Measurements from ENCODE around the gene ITGB7. TPM values are rescaled to one million over a fixed set of nuclear protein-coding genes. Genes with fewer than 3 reads are reported as not detected.

ITGB7 gene
- polyA plus RNA-seq, 1 donor (not counting 4 experiments of a cell fraction or from before 2014, with no cell fraction given) = 0.83 TPM

GRCh38 chr12:53217931-53218307 is 10.9 kb upstream of the ITGB7 start:
- H3K27me3 ChIP-seq (ENCODE audit: control insufficient read depth, extremely low read depth, insufficient read depth, low read length) = no peaks in the 10 kb centered on the region
- peak overlapping the region; percentile 23 for H3K27ac ChIP-seq (ENCODE audit: control insufficient read depth, insufficient read depth, low read length)
- peak overlapping the region; percentile 35 for H3K9ac ChIP-seq (ENCODE audit: control insufficient read depth, extremely low read depth, insufficient read depth, low read length)
- H2AFZ ChIP-seq (ENCODE audit: control insufficient read depth, low read length) = no peak overlapping the region
- H3K4me2 ChIP-seq (ENCODE audit: control insufficient read depth, extremely low read depth, insufficient read depth, low read depth, low read length) = peak overlapping the region; percentile 79
- H3K4me1 ChIP-seq (ENCODE audit: control insufficient read depth, extremely low read depth, insufficient read depth, low read length) = peaks cover 50% of the 10 kb centered on the region
- H4K20me1 ChIP-seq (ENCODE audit: control insufficient read depth, extremely low read depth, insufficient read depth, low read length) = peaks cover 4% of the 10 kb centered on the region
- dilution Hi-C loops (cut with MboI; ENCODE audit: extremely low pct_ligation_motif_present, low sequenced_read_pairs) = no loop called here
- H3K9me3 ChIP-seq (ENCODE audit: control insufficient read depth, low read depth, low read length) = no peaks in the 10 kb centered on the region
- DNase-seq (ENCODE audit: low read depth, low spot score) = no peak
- H3K9me1 ChIP-seq (ENCODE audit: control insufficient read depth, extremely low read depth, insufficient read depth, low read length) = no peaks in the 10 kb centered on the region
- H3K4me3 ChIP-seq (ENCODE audit: control insufficient read depth in 2 of 3, extremely low read depth in 1 of 3, insufficient read depth in 2 of 3, low read depth in 1 of 3, low read length in 3 of 3) = peak overlapping the region; percentile 56 to 99 (median 63)
- TF ChIP-seq EZH2 (IDR thresholded peaks at IDR 0.05; ENCODE audit: low read length) = no peak
- TF ChIP-seq, protein P1, sequence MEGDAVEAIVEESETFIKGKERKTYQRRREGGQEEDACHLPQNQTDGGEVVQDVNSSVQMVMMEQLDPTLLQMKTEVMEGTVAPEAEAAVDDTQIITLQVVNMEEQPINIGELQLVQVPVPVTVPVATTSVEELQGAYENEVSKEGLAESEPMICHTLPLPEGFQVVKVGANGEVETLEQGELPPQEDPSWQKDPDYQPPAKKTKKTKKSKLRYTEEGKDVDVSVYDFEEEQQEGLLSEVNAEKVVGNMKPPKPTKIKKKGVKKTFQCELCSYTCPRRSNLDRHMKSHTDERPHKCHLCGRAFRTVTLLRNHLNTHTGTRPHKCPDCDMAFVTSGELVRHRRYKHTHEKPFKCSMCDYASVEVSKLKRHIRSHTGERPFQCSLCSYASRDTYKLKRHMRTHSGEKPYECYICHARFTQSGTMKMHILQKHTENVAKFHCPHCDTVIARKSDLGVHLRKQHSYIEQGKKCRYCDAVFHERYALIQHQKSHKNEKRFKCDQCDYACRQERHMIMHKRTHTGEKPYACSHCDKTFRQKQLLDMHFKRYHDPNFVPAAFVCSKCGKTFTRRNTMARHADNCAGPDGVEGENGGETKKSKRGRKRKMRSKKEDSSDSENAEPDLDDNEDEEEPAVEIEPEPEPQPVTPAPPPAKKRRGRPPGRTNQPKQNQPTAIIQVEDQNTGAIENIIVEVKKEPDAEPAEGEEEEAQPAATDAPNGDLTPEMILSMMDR (optimal IDR thresholded peaks at IDR 0.05 in 1 of 3, IDR thresholded peaks at IDR 0.05 in 1 of 3, conservative IDR thresholded peaks at IDR 0.05 in 1 of 3; ENCODE audit: extremely low read depth in 1 of 3, insufficient read depth in 2 of 3, low read length in 3 of 3) = no peak
- no peak for FAIRE-seq
- peaks cover 26% of the 10 kb centered on the region for H3K79me2 ChIP-seq (ENCODE audit: control insufficient read depth, insufficient read depth, low read length)
- peaks cover 15 to 28% of the 10 kb centered on the region in 2 experiments for H3K36me3 ChIP-seq (ENCODE audit: control insufficient read depth in 2 of 2, extremely low read depth in 1 of 2, insufficient read depth in 2 of 2, low read length in 2 of 2)

DNA sequence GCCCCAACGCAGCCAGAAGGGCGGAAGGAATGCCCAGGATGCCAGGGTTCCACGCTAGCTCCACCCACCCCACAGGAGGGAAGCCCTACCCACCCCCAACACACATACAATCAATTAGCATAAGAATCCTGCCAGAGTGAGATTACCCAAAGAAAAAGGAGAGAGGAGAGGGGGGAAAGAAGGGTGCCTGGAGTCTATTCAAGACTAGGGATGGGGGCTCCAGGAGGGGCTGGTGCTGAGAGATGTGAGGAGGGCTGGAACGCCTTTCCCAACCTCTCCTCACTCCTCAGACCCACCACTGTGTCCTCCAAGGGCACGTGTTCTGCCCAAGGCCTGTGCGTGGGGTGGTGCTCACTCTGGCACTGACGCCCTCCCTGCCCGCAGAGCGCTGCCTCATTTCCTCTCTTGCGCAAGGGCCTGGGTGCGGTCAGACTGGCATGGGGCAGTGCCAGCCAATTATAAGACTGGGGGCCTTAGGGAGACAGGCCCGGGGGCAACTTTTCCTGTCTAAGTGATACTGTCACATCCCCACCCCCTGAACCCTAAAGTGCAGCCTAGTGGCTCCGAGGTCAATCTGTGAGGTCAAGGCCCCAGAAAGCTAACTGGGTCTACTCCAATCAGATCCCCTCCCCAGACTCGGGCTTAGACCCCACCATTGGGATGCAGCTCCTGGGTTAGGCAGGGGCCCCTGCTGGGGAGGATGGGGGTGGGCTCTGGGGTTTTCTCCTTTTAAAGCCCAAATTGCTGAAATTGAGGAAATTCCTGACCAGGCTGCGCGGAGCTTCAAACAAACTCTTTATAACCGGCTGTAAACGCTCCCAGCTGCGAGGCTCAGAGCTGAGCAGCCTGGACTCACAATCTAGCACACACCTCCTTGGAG is 10.2 kb upstream of the ITGB7 start:
- Histone ChIP-seq H3K27me3 (ENCODE audit: control insufficient read depth, extremely low read depth, insufficient read depth, low read length) (no peaks in the 10 kb centered on the region), H3K4me1 (ENCODE audit: control insufficient read depth, extremely low read depth, insufficient read depth, low read length) (peaks cover 44% of the 10 kb centered on the region), H3K9me1 (ENCODE audit: control insufficient read depth, extremely low read depth, insufficient read depth, low read length) (no peaks in the 10 kb centered on the region), H3K9ac (ENCODE audit: control insufficient read depth, extremely low read depth, insufficient read depth, low read length) (no peak overlapping the region), H3K79me2 (ENCODE audit: control insufficient read depth, insufficient read depth, low read length) (peaks cover 25% of the 10 kb centered on the region), H3K27ac (ENCODE audit: control insufficient read depth, insufficient read depth, low read length) (peak overlapping the region; percentile 23), H3K4me3 (ENCODE audit: control insufficient read depth in 2 of 3, extremely low read depth in 1 of 3, insufficient read depth in 2 of 3, low read depth in 1 of 3, low read length in 3 of 3) (peak overlapping the region; percentile 7 to 99 (median 56)), H3K4me2 (ENCODE audit: control insufficient read depth, extremely low read depth, insufficient read depth, low read depth, low read length) (peak overlapping the region; percentile 79), H2AFZ (ENCODE audit: control insufficient read depth, low read length) (no peak overlapping the region), H4K20me1 (ENCODE audit: control insufficient read depth, extremely low read depth, insufficient read depth, low read length) (peaks cover 4% of the 10 kb centered on the region), H3K9me3 (ENCODE audit: control insufficient read depth, low read depth, low read length) (no peaks in the 10 kb centered on the region), H3K36me3 (ENCODE audit: control insufficient read depth in 2 of 2, extremely low read depth in 1 of 2, insufficient read depth in 2 of 2, low read length in 2 of 2) (peaks cover 18 to 33% of the 10 kb centered on the region in 2 experiments)
- dilution Hi-C loops (cut with MboI; ENCODE audit: extremely low pct_ligation_motif_present, low sequenced_read_pairs) = no loop called here
- no peak for TF ChIP-seq EZH2 (IDR thresholded peaks at IDR 0.05; ENCODE audit: low read length)
- TF ChIP-seq, protein P1 (optimal IDR thresholded peaks at IDR 0.05 in 1 of 3, IDR thresholded peaks at IDR 0.05 in 1 of 3, conservative IDR thresholded peaks at IDR 0.05 in 1 of 3; ENCODE audit: extremely low read depth in 1 of 3, insufficient read depth in 2 of 3, low read length in 3 of 3) = no peak
- FAIRE-seq (peak; percentile 53), DNase-seq (ENCODE audit: low read depth, low spot score) (no peak)

Data from keratinocyte (primary cell).